Embryonic facial prominence (tissue), 1 donor: Measurements from ENCODE around the gene GC.
"Not testable (repeated sequence)": the region's sequence is repeated elsewhere in the genome, so short reads cannot be mapped to it uniquely, and the experiment has no call there.

Experiments
- DNase-seq: peaks from one replicate; pipeline ENCODE4 v3.0.0-alpha.2; 2016; ENCODE audit errors: extremely low spot score

Gene GC

GRCh38 chr4:71765821-71766383, 18.0 kb downstream of the GC start:
- DNase-seq: no peak

- DNase-seq: no peak
Observed at GRCh38 chr4:71765350-71765749, 18.5 kb downstream of the GC start.

GRCh38 chr4:71752383-71753042, 31.4 kb downstream of the GC start:
- no peak for DNase-seq

GRCh38 chr4:71749008-71749594, 34.8 kb downstream of the GC start:
- DNase-seq: no peak

GRCh38 chr4:71746379-71746778, 37.5 kb downstream of the GC start:
- DNase-seq: no peak

GRCh38 chr4:71738782-71739181, 45.1 kb downstream of the GC start:
- DNase-seq: not testable (repeated sequence)

- no peak for DNase-seq
Observed at GRCh38 chr4:71732706-71733105, 51.2 kb downstream of the GC start.

GRCh38 chr4:71732066-71732465, 51.8 kb downstream of the GC start:
- no peak for DNase-seq

GRCh38 chr4:71729856-71730255, 54.0 kb downstream of the GC start:
- no peak for DNase-seq

GRCh38 chr4:71713611-71714203, 70.2 kb downstream of the GC start:
- peak; percentile 59 for DNase-seq

- DNase-seq: no peak
Observed at GRCh38 chr4:71711985-71712348, 71.9 kb downstream of the GC start.

GRCh38 chr4:71711044-71711984, 72.6 kb downstream of the GC start:
- DNase-seq: no peak

GRCh38 chr4:71709961-71710360, 73.9 kb downstream of the GC start:
- no peak for DNase-seq

GRCh38 chr4:71698141-71698540, 85.7 kb downstream of the GC start:
- no peak for DNase-seq

- no peak for DNase-seq
Observed at GRCh38 chr4:71697031-71697430, 86.8 kb downstream of the GC start.

- no peak for DNase-seq
Observed at GRCh38 chr4:71694961-71695360, 88.9 kb downstream of the GC start.

- DNase-seq: no peak
Observed at GRCh38 chr4:71692963-71693362, 90.9 kb downstream of the GC start.

GRCh38 chr4:71692198-71692597, 91.7 kb downstream of the GC start:
- DNase-seq: no peak
